Measurements from ENCODE around the gene SNX25. TPM values are rescaled to one million over a fixed set of nuclear protein-coding genes. Genes with fewer than 3 reads are reported as not detected.

The SNX25 gene
- total RNA-seq, 2 donors from 2014 or later: 21.4 to 26.0 TPM

- Mint-ChIP-seq H3K4me1 (no peaks in the 10 kb centered on the region), H3K27me3 (ENCODE audit: insufficient read depth) (no peaks in the 10 kb centered on the region), H3K4me3 (no peak overlapping the region), H3K9me3 (no peaks in the 10 kb centered on the region), H3K36me3 (ENCODE audit: low read depth) (peaks cover 53% of the 10 kb centered on the region), H3K27ac (no peak overlapping the region)
- Histone ChIP-seq H3K9me3 (ENCODE audit: control insufficient read depth, low read length) (no peaks in the 10 kb centered on the region), H3K27ac (ENCODE audit: low read depth, low read length) (no peak overlapping the region), H3K4me1 (ENCODE audit: control insufficient read depth, insufficient read depth, low read length) (no peaks in the 10 kb centered on the region), H3K9ac (ENCODE audit: extremely low read depth, low read length, poor library complexity, severe bottlenecking) (no peak overlapping the region), H3K4me3 (ENCODE audit: low read length) (no peak overlapping the region), H3K36me3 (ENCODE audit: control insufficient read depth, insufficient read depth, low read length) (peaks cover 63% of the 10 kb centered on the region), H3K27me3 (ENCODE audit: control insufficient read depth, insufficient read depth, low read length, poor library complexity, severe bottlenecking) (no peaks in the 10 kb centered on the region)
- DNase-seq: no peak
- no peak for TF ChIP-seq CTCF (conservative IDR thresholded peaks at IDR 0.05)
- 95% methylated on average over 3 to 5 of the region's 5 CpGs for WGBS, 2 experiments (ENCODE audit: insufficient coverage in 1 of 2, insufficient read length in 1 of 2)
Observed at GRCh38 chr4:185357211-185357610, 147.8 kb downstream of the SNX25 start.

- no peaks in the 10 kb centered on the region for H3K9me3 Mint-ChIP-seq
- no peaks in the 10 kb centered on the region for H3K4me1 Mint-ChIP-seq
- Histone ChIP-seq H3K36me3 (ENCODE audit: control insufficient read depth, insufficient read depth, low read length) (peaks cover 57% of the 10 kb centered on the region), H3K9me3 (ENCODE audit: control insufficient read depth, low read length) (no peaks in the 10 kb centered on the region), H3K27me3 (ENCODE audit: control insufficient read depth, insufficient read depth, low read length, poor library complexity, severe bottlenecking) (no peaks in the 10 kb centered on the region), H3K4me1 (ENCODE audit: control insufficient read depth, insufficient read depth, low read length) (no peaks in the 10 kb centered on the region), H3K4me3 (ENCODE audit: low read length) (no peak overlapping the region), H3K27ac (ENCODE audit: low read depth, low read length) (no peak overlapping the region), H3K9ac (ENCODE audit: extremely low read depth, low read length, poor library complexity, severe bottlenecking) (no peak overlapping the region)
- peaks cover 47% of the 10 kb centered on the region for H3K36me3 Mint-ChIP-seq (ENCODE audit: low read depth)
- H3K4me3 Mint-ChIP-seq: no peak overlapping the region
- TF ChIP-seq CTCF (conservative IDR thresholded peaks at IDR 0.05): no peak
- no peak overlapping the region for H3K27ac Mint-ChIP-seq
- no peak for DNase-seq
- H3K27me3 Mint-ChIP-seq (ENCODE audit: insufficient read depth): no peaks in the 10 kb centered on the region
- 94 to 95% methylated on average over 6 to 7 of the region's 7 CpGs for WGBS, 2 experiments (ENCODE audit: insufficient coverage in 1 of 2, insufficient read length in 1 of 2)
Observed at GRCh38 chr4:185357733-185358440, 148.5 kb downstream of the SNX25 start.

GRCh38 chr4:185358514-185358913, 149.1 kb downstream of the SNX25 start:
- DNase-seq: no peak
- no peak overlapping the region for H3K9ac ChIP-seq (ENCODE audit: extremely low read depth, low read length, poor library complexity, severe bottlenecking)
- WGBS, 2 experiments (ENCODE audit: insufficient coverage in 1 of 2, insufficient read length in 1 of 2): 82 to 97% methylated on average over 3 of the region's 4 CpGs
- peaks cover 53% of the 10 kb centered on the region for H3K36me3 ChIP-seq (ENCODE audit: control insufficient read depth, insufficient read depth, low read length)
- no peak overlapping the region for H3K27ac Mint-ChIP-seq
- no peak overlapping the region for H3K27ac ChIP-seq (ENCODE audit: low read depth, low read length)
- H3K4me1 Mint-ChIP-seq: no peaks in the 10 kb centered on the region
- no peaks in the 10 kb centered on the region for H3K9me3 Mint-ChIP-seq
- peaks cover 44% of the 10 kb centered on the region for H3K36me3 Mint-ChIP-seq (ENCODE audit: low read depth)
- no peaks in the 10 kb centered on the region for H3K27me3 Mint-ChIP-seq (ENCODE audit: insufficient read depth)
- H3K4me3 Mint-ChIP-seq: no peak overlapping the region
- H3K4me3 ChIP-seq (ENCODE audit: low read length): no peak overlapping the region
- H3K4me1 ChIP-seq (ENCODE audit: control insufficient read depth, insufficient read depth, low read length): no peaks in the 10 kb centered on the region
- no peaks in the 10 kb centered on the region for H3K27me3 ChIP-seq (ENCODE audit: control insufficient read depth, insufficient read depth, low read length, poor library complexity, severe bottlenecking)
- no peaks in the 10 kb centered on the region for H3K9me3 ChIP-seq (ENCODE audit: control insufficient read depth, low read length)
- TF ChIP-seq CTCF (conservative IDR thresholded peaks at IDR 0.05): no peak
